ENCODE results near the gene PBOV1. TPM values are rescaled to one million over a fixed set of nuclear protein-coding genes. Genes with fewer than 3 reads are reported as not detected.

PBOV1 gene
- total and polyA plus RNA-seq, 2 experiments from 2014 or later: not detected

GRCh38 chr6:138198430-138199091 is 19.7 kb downstream of the PBOV1 start:
- H3K27me3 ChIP-seq: no peaks in the 10 kb centered on the region
- no peak for TF ChIP-seq CTCF (IDR thresholded peaks at IDR 0.05; ENCODE audit: low read depth, low read length)
- no peaks in the 10 kb centered on the region for H3K9me3 ChIP-seq (ENCODE audit: low read depth)
- no peak overlapping the region for H3K4me3 ChIP-seq
- no peaks in the 10 kb centered on the region for H3K4me1 ChIP-seq (ENCODE audit: low read depth)
- no peak for DNase-seq (ENCODE audit: low read depth in 1 of 2, low spot score in 1 of 2)
- no peaks in the 10 kb centered on the region for H3K36me3 ChIP-seq
- H3K27ac ChIP-seq: no peak overlapping the region

DNA sequence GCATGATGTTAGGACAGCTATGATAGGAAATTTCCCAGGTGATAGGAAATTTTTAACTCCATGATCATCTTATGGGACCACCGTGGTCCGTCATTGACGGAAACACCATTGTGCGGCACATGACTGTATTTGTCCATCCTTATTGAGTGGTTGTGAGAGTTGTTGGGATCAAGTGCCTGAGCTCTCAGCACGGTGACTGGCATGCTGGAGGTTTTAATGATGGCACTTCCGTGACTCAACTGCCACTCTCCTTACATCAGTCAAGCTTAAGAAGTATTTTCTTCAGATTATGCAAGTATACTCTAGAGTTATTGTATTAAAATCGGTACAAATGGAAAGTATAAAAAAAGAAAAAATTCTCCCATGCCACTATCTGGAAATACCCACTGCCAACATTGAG is 20.7 kb downstream of the PBOV1 start:
- DNase-seq (ENCODE audit: low read depth in 1 of 2, low spot score in 1 of 2): no peak
- no peaks in the 10 kb centered on the region for H3K27me3 ChIP-seq

DNA sequence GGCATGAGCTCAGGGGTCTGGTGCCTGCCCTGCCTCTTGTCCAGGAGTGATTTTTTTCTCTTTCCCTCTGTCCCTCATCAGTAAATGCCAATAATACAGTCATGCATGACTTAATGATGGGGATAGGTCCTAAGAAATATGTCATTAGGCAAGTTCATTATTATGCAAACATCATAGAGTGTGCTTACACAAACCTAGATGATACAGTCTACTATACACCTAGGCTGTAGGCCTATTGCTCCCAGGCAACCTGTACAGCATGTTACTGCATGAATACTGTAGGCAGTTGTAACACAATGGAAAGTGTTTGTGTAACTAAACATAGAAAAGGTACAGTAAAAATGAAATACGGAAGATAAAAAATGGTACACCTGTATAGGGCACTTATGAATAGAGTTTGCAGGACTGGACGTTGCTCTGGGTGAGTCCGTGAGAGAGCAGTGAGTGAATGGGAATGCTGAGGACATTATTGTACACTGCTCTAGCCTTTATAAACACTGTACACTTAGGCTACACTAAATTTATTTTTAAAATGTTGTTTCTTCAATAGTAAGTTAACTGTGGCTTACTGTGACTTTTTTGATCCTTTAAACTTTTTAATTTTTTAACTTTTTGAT is 22.1 kb downstream of the PBOV1 start:
- no peak overlapping the region for H3K27ac ChIP-seq
- no peak for TF ChIP-seq CTCF (IDR thresholded peaks at IDR 0.05; ENCODE audit: low read depth, low read length)
- no peak for DNase-seq (ENCODE audit: low read depth in 1 of 2, low spot score in 1 of 2)

More for the DNA sequence above, 20.7 kb downstream of the PBOV1 start:
- Histone ChIP-seq H3K4me1 (ENCODE audit: low read depth) (no peaks in the 10 kb centered on the region), H3K36me3 (no peaks in the 10 kb centered on the region), H3K27ac (no peak overlapping the region), H3K9me3 (ENCODE audit: low read depth) (no peaks in the 10 kb centered on the region), H3K4me3 (no peak overlapping the region)
- TF ChIP-seq CTCF (IDR thresholded peaks at IDR 0.05; ENCODE audit: low read depth, low read length): no peak

DNA sequence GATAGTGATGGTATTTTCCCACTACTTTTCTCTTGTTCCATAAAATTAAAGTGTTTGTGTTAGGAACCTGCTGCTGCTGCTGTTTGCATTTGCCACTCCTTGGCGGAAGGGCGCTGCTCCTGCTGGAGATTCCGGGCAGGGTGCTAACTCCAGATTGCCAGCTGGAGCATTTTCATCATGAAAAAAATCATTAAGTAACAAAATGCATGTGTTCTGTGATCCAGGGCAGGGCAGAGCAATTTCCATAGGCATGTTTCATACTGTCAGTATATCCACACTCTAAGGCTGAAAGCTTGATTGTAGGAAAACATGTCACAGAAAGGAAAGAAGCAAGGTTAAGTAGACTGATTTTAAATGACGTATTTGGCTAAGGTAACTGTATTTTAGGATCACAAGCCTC is 24.0 kb downstream of the PBOV1 start:
- Histone ChIP-seq H3K4me3 (no peak overlapping the region), H3K9me3 (ENCODE audit: low read depth) (no peaks in the 10 kb centered on the region), H3K27ac (no peak overlapping the region), H3K36me3 (no peaks in the 10 kb centered on the region), H3K27me3 (no peaks in the 10 kb centered on the region), H3K4me1 (ENCODE audit: low read depth) (no peaks in the 10 kb centered on the region)
- TF ChIP-seq CTCF (IDR thresholded peaks at IDR 0.05; ENCODE audit: low read depth, low read length): no peak
- no peak for DNase-seq (ENCODE audit: low read depth in 1 of 2, low spot score in 1 of 2)

More for the DNA sequence above, 22.1 kb downstream of the PBOV1 start:
- H3K4me1 ChIP-seq (ENCODE audit: low read depth): no peaks in the 10 kb centered on the region
- no peaks in the 10 kb centered on the region for H3K27me3 ChIP-seq
- no peak overlapping the region for H3K4me3 ChIP-seq
- H3K9me3 ChIP-seq (ENCODE audit: low read depth): no peaks in the 10 kb centered on the region
- no peaks in the 10 kb centered on the region for H3K36me3 ChIP-seq

GRCh38 chr6:138188278-138188941 is 29.9 kb downstream of the PBOV1 start:
- TF ChIP-seq CTCF (IDR thresholded peaks at IDR 0.05; ENCODE audit: low read depth, low read length): no peak
- Histone ChIP-seq H3K27ac (no peak overlapping the region), H3K36me3 (no peaks in the 10 kb centered on the region), H3K4me3 (no peak overlapping the region), H3K4me1 (ENCODE audit: low read depth) (peaks cover 10% of the 10 kb centered on the region), H3K27me3 (no peaks in the 10 kb centered on the region), H3K9me3 (ENCODE audit: low read depth) (no peaks in the 10 kb centered on the region)
- peak in 1 of 2 donors; percentile 74 for DNase-seq (ENCODE audit: low read depth in 1 of 2, low spot score in 1 of 2)

Data from cardiac muscle cell (in vitro differentiated cells and primary cell).